CD4-positive, alpha-beta T cell treated with Interleukin-15 for 4 hours (primary cell): ENCODE data around the gene BTD.

Source experiments
- DNase-seq: peaks from one replicate; pipeline ENCODE4 v3.0.0-alpha.2; 2020; ENCODE audit warnings: low spot score

The BTD gene

DNA sequence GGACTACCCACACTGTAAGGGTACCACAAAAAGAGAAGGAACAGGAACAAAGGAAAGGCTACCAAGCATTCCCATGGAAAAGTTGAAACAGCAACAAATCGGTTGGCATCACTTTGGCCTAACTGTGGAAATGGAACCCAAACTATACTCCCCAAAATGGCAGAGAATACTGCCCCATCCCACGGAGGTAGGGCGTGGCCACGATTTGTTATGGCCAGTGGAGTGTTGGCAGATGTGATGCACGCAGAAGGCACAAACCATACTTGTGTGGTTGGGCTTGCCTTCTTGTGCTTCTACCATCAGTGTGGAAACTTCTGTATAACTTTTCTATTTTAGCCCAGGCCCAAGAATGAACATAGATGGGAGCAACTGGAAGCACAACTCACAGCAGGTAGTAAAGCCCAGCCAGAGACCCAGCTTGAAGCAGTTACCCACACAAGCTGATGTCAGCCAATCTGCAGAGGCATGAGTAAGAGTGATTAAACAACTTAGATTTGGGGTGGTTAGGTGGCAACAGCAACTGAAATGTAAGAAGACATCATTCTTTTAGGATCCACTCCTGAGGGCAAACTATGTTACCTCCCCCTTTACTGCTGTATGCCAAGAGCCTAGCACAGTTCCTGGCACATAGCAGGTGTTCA lies 64.1 kb downstream of the BTD start:
- DNase-seq = no peak

DNA sequence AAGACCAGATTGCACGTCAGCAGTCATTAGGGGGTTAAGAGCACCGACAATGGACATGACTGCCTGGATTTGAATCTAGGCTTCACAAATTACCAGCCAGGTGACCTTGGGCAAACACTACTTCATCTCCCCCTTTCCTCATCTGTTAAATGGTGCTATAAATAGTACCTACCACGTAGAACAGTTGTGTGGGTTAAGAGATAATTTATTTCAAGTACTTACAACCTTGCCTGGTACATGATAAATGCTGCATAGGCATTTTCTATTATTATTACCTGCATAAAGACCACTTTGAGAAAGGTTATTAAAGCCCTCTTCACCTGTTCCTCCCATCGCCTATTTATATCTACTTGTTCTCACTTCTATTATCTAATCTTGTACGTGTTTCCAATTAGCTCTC lies 64.7 kb downstream of the BTD start:
- no peak for DNase-seq

DNA sequence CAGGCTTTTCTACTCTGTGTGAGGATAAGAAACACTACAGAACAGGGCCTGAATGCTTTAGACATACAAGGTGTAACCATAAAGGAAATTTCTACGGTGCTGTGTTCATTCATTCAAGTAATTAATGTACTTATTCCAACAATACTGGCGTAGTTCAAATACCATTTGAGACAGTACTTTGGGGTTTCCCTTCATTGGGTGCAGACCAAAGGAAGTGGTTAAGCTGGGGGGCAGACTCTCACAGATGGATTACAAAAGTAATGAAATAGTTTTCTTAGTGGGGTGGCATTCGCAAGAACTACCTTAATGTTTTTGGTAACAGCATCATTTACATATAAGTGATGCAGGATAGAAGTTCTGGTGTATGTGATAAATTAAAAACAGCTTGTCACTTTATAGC lies 65.9 kb downstream of the BTD start:
- DNase-seq = peak; percentile 64

DNA sequence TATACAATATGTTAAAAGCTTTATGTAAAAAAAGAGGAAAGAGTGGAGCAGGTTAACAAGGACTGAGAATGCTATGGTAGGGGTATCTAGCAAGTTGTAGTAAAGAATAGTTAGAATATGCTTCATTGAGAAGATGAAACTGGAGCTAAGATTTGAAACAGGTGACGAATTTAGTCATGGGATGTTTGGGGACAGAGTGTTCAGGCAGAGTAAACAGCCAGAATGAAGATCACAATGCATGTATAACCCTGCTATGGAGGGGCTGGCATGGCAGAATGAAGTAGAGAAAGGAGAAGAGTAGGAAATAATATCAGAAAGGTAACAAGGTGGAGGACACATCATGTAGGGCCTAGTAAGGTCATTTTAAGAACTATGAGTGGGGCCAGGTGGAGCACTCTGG lies 72.0 kb downstream of the BTD start:
- no peak for DNase-seq

DNA sequence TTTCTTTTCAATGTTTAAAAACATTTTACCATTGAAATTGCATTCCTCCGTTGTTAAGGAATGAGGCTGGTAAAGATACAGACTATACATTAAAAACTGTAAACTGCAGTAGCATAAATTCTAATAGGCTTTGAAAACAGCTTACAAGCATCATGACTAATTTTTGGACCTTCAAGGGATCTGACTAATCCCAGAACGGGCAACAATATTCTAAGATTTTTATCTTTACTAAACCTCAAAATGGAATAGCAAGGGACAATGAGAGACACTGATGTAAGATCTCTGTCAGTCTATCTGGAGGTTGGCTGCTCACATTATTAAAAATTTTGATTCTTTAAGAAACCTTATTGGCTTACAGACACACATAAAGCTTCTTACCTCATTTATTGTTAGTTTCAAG lies 74.7 kb downstream of the BTD start:
- DNase-seq = no peak

DNA sequence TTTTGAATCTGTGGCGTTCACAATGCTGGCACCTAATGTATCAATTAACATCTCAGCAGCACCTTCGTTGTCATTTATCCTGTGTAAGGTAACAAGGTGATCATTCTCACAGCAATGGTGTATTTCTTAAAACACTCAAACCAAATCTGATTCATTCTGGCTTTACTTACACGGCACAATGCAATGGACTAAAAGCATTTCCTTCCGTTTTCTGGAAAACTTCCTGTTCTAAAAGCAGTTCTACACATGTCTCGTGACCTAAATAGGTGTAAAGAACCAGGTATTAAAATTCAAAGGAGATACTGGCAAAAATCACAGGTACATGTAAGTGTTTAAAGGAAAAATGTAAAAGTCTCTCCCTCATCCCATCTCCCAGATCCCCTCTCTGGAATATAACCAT lies 77.8 kb downstream of the BTD start:
- no peak for DNase-seq

DNA sequence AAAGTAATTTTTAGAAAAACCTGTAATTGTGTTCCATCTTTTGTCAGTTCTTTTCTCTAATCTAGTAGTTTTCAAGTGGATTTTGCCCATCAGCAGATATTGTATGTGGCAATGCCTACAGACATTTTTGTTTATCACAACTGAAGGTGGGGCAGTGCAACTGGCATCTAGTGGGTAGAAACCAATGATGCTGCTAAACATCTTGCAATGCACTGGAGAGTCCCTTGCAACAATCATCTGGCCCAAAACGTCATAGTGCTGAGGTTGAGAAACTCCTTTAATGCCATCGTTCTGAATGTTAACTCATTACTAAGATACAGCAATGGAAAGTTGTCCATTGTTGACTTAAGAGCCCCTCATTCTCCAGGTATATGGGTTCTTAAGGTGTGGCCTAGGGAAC lies 80.1 kb downstream of the BTD start:
- no peak for DNase-seq

DNA sequence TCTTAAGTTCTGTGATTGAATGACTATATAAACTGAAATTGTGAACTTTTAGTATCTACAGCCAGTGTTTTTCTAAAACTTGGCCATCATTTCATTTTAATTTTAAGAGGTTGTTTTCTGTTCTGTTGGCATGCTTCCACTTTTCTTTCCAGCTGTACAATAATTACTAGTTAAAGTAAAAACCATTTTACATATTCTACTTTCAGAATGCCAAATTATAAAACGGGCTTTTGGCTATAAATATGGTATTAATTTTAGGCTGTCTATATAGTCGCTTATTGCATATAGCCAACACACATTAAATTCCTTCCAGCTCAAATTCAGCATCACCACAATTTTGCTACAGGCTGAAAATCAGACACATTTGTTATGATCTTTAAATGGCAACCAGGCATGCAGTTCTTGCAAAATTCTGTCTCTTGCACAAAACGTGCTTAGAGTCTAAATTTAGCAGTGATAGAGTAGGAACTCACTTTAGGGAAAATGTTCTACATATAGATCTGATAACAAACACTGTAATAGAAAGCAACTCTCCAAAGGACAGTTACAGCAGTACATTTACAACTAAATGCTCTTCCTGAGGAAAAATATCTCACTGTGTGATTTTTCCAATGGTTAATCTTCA lies 81.1 kb downstream of the BTD start:
- no peak for DNase-seq

DNA sequence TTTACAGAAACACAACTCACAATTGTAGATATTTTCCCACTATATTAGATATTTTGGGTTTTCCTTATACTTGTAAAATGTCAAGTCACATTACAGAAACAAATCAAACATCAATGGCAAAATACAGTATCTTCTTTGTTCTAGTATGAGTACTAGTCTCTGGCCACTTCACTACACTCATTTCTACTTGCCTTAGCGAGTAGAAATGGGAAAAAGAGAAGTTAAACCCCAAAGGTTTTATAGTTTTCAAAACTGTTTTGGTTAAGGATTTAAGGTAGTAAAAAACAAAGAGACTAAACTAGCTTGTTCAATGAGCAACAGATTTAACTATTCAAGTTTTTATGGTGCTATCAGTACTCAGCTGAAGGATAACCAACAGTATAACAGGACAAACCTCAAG lies 81.7 kb downstream of the BTD start:
- DNase-seq = no peak

DNA sequence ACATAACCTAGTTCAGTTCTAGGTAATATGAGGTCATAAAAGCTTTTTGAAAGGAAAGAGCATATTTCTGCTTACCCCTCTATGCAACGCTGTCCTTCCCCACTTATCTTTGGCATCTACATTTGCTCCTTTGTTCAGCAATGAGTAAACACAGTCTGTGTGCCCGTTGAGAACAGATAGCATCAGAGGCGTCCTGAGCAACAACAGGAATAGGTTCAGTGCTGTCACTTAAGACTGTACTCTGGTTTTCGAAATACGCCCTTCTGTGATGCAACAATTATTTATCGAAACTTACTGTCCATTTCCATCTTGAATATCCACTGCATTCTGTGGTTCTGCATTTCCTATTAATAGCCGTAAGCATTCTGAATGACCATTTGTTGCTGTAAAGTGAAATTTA lies 84.4 kb downstream of the BTD start:
- DNase-seq = peak; percentile 36

DNA sequence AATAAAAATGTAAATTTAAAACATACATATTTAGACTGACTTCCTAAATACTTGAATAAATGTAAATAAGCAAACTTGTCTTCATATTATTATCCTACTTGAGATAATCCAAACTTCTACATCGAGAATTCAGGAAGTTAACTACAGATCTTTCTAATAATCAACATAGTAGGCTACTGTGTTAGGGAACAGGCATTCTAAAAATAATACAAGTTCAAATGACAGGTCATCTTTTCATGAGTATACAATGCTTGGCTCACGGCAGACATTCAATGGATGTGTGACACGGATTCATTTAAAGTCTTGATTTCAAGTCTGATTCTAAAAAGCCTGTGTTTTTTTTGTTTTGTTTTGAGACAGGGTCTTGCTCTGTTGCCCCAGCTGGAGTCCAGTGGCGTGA lies 88.7 kb downstream of the BTD start:
- no peak for DNase-seq

DNA sequence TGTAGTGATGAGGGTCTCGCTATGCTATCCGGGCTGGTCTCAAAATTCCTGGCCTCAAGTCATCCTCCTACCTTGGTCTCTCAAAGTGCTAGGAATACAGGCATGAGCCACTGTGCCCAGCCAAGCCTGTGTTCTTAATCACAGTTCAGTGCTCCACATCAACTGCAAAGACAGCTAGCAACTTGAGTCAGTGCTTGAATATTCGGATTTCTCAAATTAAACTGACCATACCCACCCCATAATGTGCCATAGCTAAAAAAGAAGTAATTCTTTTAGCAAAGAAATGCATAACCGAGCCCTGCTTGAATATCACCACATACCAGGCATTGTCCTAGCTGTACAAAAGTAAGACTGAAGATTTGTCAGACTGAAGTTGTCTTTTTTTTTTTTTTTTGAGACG lies 89.2 kb downstream of the BTD start:
- DNase-seq = no peak

DNA sequence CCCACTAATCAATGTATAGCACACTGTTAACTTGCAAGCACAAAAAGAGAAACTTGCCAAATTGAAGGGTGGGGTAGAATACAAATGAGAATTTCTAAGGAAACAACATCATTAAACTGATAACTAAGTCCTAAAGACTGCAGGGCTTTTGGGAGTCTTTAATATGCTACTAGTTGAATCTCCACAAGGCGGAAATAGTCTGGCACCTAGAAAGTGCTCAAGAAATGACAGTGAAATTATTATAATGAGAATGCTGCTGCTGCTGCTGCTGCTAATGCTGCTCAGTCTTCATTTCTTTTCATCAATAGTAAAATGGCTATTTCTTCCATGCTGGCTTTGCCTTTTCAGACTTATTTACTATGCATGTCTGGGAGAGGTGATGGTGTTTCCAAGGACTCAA lies 91.8 kb downstream of the BTD start:
- no peak for DNase-seq

DNA sequence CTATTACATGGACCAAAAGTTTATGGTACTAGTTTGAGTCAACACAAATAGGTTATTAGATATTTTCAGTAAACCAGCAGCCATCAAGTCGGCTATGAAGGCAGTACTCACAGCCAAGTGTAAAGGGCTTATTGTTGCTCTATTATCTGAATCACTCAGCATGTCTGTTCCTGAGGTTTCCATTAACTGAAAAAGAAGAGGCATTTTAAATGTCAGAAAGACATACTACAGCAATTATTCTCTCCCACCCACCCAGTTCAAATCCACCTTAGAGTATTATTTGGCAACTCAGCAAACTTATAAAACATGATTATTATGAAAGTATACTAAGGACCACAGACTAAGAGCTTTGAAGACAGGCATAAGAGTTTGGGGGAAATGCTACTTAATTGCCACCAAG lies 93.1 kb downstream of the BTD start:
- no peak for DNase-seq
